Suprapubic skin (tissue), 4 donors: ENCODE measurements around the gene SLC34A1. TPM values are rescaled to one million over a fixed set of nuclear protein-coding genes. Genes with fewer than 3 reads are reported as not detected.

Experiments used
- DNase-seq, 2 donors: peaks; one replicate each; pipeline ENCODE4 v3.0.0-alpha.2; 2019; ENCODE audit warnings: low spot score in 2 of 2
- H3K27ac ChIP-seq: fragments of 200-600 bp; sonication (generic); one replicate; pipeline ENCODE4 v1.5.1; 2019
- H3K27me3 ChIP-seq: fragments of 200-600 bp; sonication (generic); one replicate; pipeline ENCODE4 v1.5.1; 2019
- H3K36me3 ChIP-seq: fragments of 200-600 bp; sonication (generic); one replicate; pipeline ENCODE4 v1.5.1; 2019
- H3K4me1 ChIP-seq: fragments of 200-600 bp; sonication (generic); one replicate; pipeline ENCODE4 v1.5.1; 2019
- H3K4me3 ChIP-seq: fragments of 200-600 bp; sonication (generic); one replicate; pipeline ENCODE4 v1.5.1; 2019; ENCODE audit warnings: mild to moderate bottlenecking
- H3K9me3 ChIP-seq: fragments of 200-600 bp; sonication (generic); one replicate; pipeline ENCODE4 v1.5.1; 2019
- EP300 ChIP-seq: sonication (generic); formaldehyde crosslinking; IDR thresholded peaks from one replicate; pipeline ENCODE4 v1.6.1; 2017; ENCODE audit warnings: antibody characterized with exemption
- POLR2A ChIP-seq, 2 donors: fragments of 450-650 bp; IDR thresholded peaks; one replicate each; pipeline ENCODE4 v1.6.1; 2017; ENCODE audit warnings: antibody characterized with exemption in 2 of 2, mild to moderate bottlenecking in 2 of 2, moderate library complexity in 2 of 2
- POLR2AphosphoS5 ChIP-seq, 3 donors: sonication (generic); formaldehyde crosslinking; IDR thresholded peaks; one replicate each; pipeline ENCODE4 v1.6.1; 2017; ENCODE audit warnings: antibody characterized with exemption in 3 of 3
- WGBS: methylation state at CpG from one replicate; pipeline ENCODE4 v1.1.5; 2018; 5-methylcytosine and 5-hydroxymethylcytosine counted together
- total RNA-seq, 4 donors: library from RNA; depleted of rRNA; stranded (reverse); fragments of >200 nt; gene quantifications; one replicate each; pipeline ENCODE4 v1.1.0, GENCODE V29; 2016
- TF ChIP-seq, protein P1 (sequence below), 2 donors: fragments of 200-600 bp in 1 of 2; fragments of 450-650 bp in 1 of 2; sonication (generic) in 1 of 2; IDR thresholded peaks; one replicate each; pipeline ENCODE4 v1.5.1; 2016 to 2019; ENCODE audit warnings: antibody characterized with exemption in 2 of 2, mild to moderate bottlenecking in 1 of 2, moderate library complexity in 1 of 2

Gene SLC34A1
- total RNA-seq, 4 donors from 2014 or later, result 0.29 TPM; not detected in 3

DNA sequence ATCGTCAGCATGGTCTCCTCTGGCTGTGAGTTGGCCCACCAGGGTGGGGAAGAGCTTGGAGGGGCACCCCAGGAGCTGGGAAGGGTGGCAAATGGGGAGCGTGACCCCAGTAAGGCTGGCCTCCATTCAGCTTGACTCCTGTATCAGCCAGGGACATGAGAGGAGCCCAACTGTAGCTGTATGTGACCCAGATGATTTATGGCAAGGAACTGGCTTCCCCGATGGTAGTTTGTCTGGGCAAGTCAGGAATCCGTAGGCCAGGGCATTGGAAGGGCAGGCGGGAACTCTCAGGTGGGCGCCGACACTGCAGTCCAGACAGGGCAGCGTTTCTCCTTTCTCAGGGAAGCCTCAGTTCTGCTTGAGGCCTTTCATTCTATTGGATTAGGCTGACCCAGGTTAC is 2.3 kb downstream of the SLC34A1 start:
- H3K9me3 ChIP-seq, result no peaks in the 10 kb centered on the region
- H3K36me3 ChIP-seq, result no peaks in the 10 kb centered on the region
- H3K4me3 ChIP-seq, result no peak overlapping the region
- H3K27me3 ChIP-seq, result no peaks in the 10 kb centered on the region
- TF ChIP-seq EP300 (no peak), POLR2AphosphoS5 (IDR thresholded peaks at IDR 0.05) (no peak), POLR2A (IDR thresholded peaks at IDR 0.05) (no peak)
- TF ChIP-seq, protein P1, sequence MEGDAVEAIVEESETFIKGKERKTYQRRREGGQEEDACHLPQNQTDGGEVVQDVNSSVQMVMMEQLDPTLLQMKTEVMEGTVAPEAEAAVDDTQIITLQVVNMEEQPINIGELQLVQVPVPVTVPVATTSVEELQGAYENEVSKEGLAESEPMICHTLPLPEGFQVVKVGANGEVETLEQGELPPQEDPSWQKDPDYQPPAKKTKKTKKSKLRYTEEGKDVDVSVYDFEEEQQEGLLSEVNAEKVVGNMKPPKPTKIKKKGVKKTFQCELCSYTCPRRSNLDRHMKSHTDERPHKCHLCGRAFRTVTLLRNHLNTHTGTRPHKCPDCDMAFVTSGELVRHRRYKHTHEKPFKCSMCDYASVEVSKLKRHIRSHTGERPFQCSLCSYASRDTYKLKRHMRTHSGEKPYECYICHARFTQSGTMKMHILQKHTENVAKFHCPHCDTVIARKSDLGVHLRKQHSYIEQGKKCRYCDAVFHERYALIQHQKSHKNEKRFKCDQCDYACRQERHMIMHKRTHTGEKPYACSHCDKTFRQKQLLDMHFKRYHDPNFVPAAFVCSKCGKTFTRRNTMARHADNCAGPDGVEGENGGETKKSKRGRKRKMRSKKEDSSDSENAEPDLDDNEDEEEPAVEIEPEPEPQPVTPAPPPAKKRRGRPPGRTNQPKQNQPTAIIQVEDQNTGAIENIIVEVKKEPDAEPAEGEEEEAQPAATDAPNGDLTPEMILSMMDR (IDR thresholded peaks at IDR 0.05), result no peak
- DNase-seq, result no peak
- peaks cover 41% of the 10 kb centered on the region for H3K4me1 ChIP-seq
- WGBS, result 60% methylated on average over 8 of the region's 8 CpGs
- no peak overlapping the region for H3K27ac ChIP-seq

DNA sequence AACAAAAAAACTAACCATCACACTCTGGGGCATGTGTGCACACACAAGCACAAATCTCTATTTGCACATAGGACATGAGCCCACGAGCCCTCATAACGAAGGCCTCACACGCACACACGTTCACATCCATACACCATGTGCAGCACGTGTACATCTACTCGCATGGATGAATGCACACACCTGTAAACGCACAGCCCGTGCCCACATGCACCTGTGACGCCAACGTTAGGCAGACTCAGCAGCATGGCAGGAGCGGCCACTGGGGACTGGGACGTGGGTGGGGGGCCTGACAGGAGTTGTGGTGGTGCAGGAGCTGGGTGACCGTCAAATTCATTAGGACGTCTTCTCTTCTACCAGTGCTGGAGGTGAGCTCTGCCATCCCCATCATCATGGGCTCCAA is 3.2 kb downstream of the SLC34A1 start:
- Histone ChIP-seq H3K9me3 (no peaks in the 10 kb centered on the region), H3K27ac (no peak overlapping the region), H3K36me3 (no peaks in the 10 kb centered on the region), H3K4me3 (no peak overlapping the region), H3K27me3 (no peaks in the 10 kb centered on the region), H3K4me1 (peaks cover 40% of the 10 kb centered on the region)
- TF ChIP-seq, protein P1 (IDR thresholded peaks at IDR 0.05), result no peak
- TF ChIP-seq POLR2A (IDR thresholded peaks at IDR 0.05) (no peak), POLR2AphosphoS5 (IDR thresholded peaks at IDR 0.05) (no peak), EP300 (no peak)
- WGBS, result 90% methylated on average over 14 of the region's 14 CpGs
- no peak for DNase-seq

DNA sequence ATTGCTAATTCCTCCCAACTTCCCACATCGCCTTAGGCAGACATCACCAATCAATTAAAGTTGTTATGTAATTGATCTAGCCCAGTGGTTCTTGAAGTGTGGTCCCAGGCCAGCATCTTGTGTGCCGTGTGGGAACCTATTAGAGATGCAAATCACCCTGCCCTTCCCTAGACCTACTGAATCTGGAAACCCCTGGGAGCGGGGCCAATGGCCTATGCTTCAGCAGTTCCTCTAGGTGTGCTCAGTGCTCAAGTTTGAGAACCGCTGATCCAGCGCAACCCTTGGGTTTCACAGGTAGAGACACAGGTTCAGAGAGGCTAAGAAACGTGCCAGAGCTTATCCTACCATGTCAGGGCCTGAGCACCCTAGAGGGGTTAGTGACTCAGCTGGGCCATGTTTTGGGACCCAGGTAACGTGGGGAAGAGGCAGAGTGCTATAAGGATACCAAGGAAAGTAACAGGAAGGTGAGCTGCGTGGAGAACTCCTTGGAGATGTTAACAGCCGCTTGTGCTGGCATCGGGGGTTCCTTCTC is 4.4 kb downstream of the SLC34A1 start:
- no peak overlapping the region for H3K4me3 ChIP-seq
- TF ChIP-seq POLR2AphosphoS5 (IDR thresholded peaks at IDR 0.05) (no peak), POLR2A (IDR thresholded peaks at IDR 0.05) (no peak), EP300 (no peak)
- TF ChIP-seq, protein P1 (IDR thresholded peaks at IDR 0.05), result no peak

DNA sequence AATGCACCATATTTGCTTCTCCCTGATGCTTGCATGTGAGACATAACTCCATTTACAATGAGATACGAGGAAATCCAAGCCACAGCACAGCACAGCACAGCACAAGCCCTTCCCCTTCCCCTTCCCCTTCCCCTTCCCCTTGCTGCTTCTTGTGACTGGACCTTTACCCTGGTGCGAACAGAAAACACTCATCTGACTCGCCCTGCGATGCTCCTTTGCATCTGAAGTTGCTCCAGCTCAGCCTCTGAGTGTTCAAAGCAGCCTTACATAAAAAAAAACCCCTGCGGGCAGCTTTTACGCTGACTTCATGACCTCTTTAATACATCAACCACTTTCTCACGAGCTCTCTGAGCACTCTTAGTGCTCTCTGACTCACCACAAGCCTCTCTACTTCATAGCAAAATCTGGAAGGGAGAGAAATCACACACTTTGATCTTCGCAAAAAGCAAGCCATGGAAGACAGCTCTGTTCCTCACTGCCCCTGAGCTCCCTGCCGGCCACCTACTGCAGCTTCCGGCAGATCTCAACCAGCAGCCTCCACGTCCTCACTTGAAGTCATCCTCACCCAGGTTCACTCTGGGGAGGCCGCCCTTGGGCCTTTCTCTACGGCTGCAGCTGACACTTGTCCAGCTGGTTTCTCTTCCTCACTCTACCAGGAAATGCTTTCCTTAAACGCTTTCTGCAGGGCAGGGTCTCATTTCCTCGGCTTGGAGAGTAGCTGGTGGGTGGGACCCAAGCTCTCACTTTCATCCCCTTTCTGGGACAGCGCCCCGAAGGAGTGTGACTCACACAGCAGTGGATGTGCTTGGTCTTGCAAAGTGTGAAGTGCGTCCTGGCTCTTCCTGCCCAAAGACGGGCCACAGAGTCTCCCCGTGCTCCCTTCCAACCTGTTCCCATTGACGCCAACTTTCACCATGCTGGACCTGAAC is 5.3 kb downstream of the SLC34A1 start:
- H3K36me3 ChIP-seq, result no peaks in the 10 kb centered on the region
- peak in 1 of 2 donors; percentile 75 for DNase-seq
- no peaks in the 10 kb centered on the region for H3K9me3 ChIP-seq
- peak overlapping the region; percentile 80 for H3K27ac ChIP-seq
- TF ChIP-seq, protein P1 (IDR thresholded peaks at IDR 0.05), result no peak
- TF ChIP-seq POLR2A (IDR thresholded peaks at IDR 0.05), result no peak
- TF ChIP-seq EP300, result no peak
- TF ChIP-seq POLR2AphosphoS5 (IDR thresholded peaks at IDR 0.05), result no peak
- WGBS, result 16% methylated on average over 15 of the region's 21 CpGs
- peak overlapping the region; percentile 8 for H3K4me3 ChIP-seq
- H3K27me3 ChIP-seq, result no peaks in the 10 kb centered on the region
- H3K4me1 ChIP-seq, result peaks cover 32% of the 10 kb centered on the region

More for the DNA sequence above, 4.4 kb downstream of the SLC34A1 start:
- WGBS, result 55% methylated on average over 7 of the region's 10 CpGs
- DNase-seq, result no peak
- Histone ChIP-seq H3K27ac (peak overlapping the region; percentile 80), H3K9me3 (no peaks in the 10 kb centered on the region), H3K36me3 (no peaks in the 10 kb centered on the region), H3K4me1 (peaks cover 32% of the 10 kb centered on the region), H3K27me3 (no peaks in the 10 kb centered on the region)
